Stimulated activated CD4-positive, alpha-beta T cell treated with anti-CD3 and anti-CD28 coated beads, TNF-alpha, amount 100 ng/mL, for 4 hours (primary cell): ENCODE data around the gene CD84.
"Not testable (repeated sequence)": the region's sequence is repeated elsewhere in the genome, so short reads cannot be mapped to it uniquely, and the experiment has no call there.

Source experiments
- DNase-seq, 3 experiments: peaks; one replicate each; pipeline ENCODE4 v3.0.0-alpha.2; 2020; ENCODE audit warnings: low read depth in 3 of 3

The CD84 gene

DNA sequence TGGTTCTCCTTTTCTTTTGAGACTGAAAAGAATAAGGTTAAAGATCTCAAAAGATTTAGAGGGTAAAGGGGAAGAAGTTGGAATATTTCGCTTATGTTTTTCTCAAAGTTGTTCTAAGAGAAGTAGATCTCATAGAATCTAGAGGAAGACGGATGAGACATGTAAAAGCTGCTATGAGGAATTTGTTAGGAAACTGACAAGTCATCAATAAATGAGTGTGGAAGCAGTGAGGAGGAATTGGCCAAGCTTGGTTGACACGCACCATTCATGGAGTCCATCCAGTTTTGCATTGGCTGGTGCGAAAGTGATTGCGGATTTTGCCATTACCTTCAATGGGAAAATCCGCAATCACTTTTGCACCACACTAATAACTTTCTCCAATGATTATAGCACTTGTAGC is 76.2 kb downstream of the CD84 start:
- DNase-seq, result no peak

GRCh38 chr1:160500321-160500990 is 78.8 kb downstream of the CD84 start:
- DNase-seq, result no peak

DNA sequence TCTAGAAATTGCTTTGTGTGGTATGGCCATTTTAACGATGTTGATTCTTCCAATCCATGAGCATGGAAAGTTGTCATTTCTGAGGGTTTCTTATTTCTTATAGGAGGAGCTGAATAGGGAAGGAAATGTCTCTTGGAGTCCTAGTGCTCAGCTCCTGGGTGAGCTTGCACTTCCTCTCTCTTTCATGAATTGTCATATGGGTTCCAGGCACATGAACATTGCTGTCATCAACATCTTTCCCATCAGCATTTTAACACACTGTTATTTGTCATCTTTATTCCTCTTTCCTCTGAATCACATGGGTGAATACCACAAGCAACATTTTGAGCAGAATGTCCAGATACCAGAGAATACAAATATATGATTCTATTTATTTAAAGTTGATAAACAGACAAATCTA is 79.7 kb downstream of the CD84 start:
- DNase-seq, result no peak

DNA sequence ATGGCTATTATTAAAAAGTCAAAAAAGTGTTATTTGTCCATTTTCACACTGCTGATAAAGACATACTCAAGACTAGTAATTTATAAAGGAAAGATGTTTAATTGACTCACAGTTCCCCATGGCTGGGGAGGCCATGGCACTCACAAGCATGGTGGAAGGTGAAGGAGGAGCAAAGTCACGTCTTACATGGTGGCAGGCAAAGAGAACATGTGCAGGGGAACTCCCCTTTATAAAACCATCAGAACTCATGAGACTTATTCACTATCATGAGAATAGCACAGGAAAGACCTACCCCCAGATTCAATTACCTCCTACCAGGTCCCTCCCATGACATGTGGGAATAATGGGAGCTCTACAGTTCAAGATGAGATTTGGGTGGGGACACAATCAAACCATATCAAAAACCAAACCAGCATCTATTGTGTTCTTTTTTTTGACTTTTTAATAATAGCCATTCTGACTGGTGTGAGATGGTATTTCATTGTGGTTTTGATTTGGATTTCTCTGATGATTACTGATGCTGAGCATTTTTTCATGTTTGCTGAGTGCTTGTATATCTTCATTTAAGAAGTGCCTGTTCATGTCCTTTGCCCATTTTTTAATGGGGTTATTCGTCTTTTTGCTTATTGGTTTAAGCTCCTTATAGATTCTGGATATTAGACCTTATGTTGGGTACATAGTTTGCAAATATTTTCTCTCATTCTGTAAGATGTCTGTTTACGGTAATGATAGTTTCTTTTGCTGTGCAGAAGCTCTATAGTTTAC is 80.8 kb downstream of the CD84 start:
- not testable (repeated sequence) for DNase-seq

GRCh38 chr1:160496334-160496733 is 83.0 kb downstream of the CD84 start:
- DNase-seq, result no peak

- no peak for DNase-seq
Measured at GRCh38 chr1:160494620-160495019, 84.7 kb downstream of the CD84 start.

GRCh38 chr1:160492617-160493016 is 86.7 kb downstream of the CD84 start:
- no peak for DNase-seq

- DNase-seq, result no peak
Measured at GRCh38 chr1:160491981-160492380, 87.3 kb downstream of the CD84 start.
